CD4-positive, alpha-beta T cell treated with Interleukin-4 for 4 hours (primary cell): ENCODE results near the gene TSPAN4.
A peak's percentile ranks its signal among the peaks of the same experiment; 100 is the strongest.

ENCODE experiments used
- DNase-seq: peaks from one replicate; pipeline ENCODE4 v3.0.0-alpha.2; 2020

The TSPAN4 gene

GRCh38 chr11:824942-825341, 17.7 kb upstream of the TSPAN4 start:
- DNase-seq, result no peak

- no peak for DNase-seq
These were observed 17.1 kb upstream of the TSPAN4 start for GRCh38 chr11:825366-826226.

- DNase-seq, result no peak
These were observed 16.4 kb upstream of the TSPAN4 start for GRCh38 chr11:826227-826621.

GRCh38 chr11:826836-827145, 15.9 kb upstream of the TSPAN4 start:
- DNase-seq, result no peak

- no peak for DNase-seq
These were observed 15.3 kb upstream of the TSPAN4 start for GRCh38 chr11:827146-827896.

- no peak for DNase-seq
These were observed 14.8 kb upstream of the TSPAN4 start, which contains the start of gene CRACR2B for GRCh38 chr11:827897-828192. Gene CRACR2B (plus strand): TSS chr11:827919. CDS start chr11:828608, 689 bp downstream.

- DNase-seq, result no peak
These were observed 14.0 kb upstream of the TSPAN4 start for GRCh38 chr11:828506-829175.

- DNase-seq, result no peak
These were observed 13.3 kb upstream of the TSPAN4 start for GRCh38 chr11:829176-829846.

GRCh38 chr11:829847-830294, 12.8 kb upstream of the TSPAN4 start:
- no peak for DNase-seq

GRCh38 chr11:830295-831117, 12.1 kb upstream of the TSPAN4 start:
- DNase-seq, result peak; percentile 47

- no peak for DNase-seq
These were observed 11.4 kb upstream of the TSPAN4 start for GRCh38 chr11:831118-831864.

GRCh38 chr11:831961-832528, 10.6 kb upstream of the TSPAN4 start:
- DNase-seq, result no peak

- no peak for DNase-seq
These were observed 10.0 kb upstream of the TSPAN4 start, which contains the start of gene CD151 for GRCh38 chr11:832529-833113. Gene CD151 (plus strand): TSS chr11:832952. CDS start chr11:836070, 3,118 bp downstream.

GRCh38 chr11:833114-833791, 9.4 kb upstream of the TSPAN4 start:
- DNase-seq, result no peak

- no peak for DNase-seq
These were observed 8.8 kb upstream of the TSPAN4 start for GRCh38 chr11:833849-834311.

- no peak for DNase-seq
These were observed 8.0 kb upstream of the TSPAN4 start for GRCh38 chr11:834371-835316.

GRCh38 chr11:836274-836673, 6.4 kb upstream of the TSPAN4 start:
- no peak for DNase-seq

GRCh38 chr11:836700-837099, 6.0 kb upstream of the TSPAN4 start:
- no peak for DNase-seq
